GM12872 (cell line): Measurements from ENCODE around the gene ASIP.

Experiments
- CTCF ChIP-seq: IDR thresholded peaks from 3 replicates; pipeline ENCODE4 v1.5.1; 2011; ENCODE audit warnings: low read depth, mild to moderate bottlenecking, low read length, moderate library complexity; ENCODE audit not compliant: insufficient read depth

Gene ASIP

GRCh38 chr20:34262488-34263288, 21.5 kb downstream of the ASIP start:
- no peak for TF ChIP-seq CTCF

- TF ChIP-seq CTCF = no peak
Observed at GRCh38 chr20:34264141-34264540, 22.9 kb downstream of the ASIP start.

- TF ChIP-seq CTCF = no peak
Observed at GRCh38 chr20:34268145-34268544, 26.9 kb downstream of the ASIP start.

- TF ChIP-seq CTCF = no peak
Observed at GRCh38 chr20:34268851-34269636, 27.8 kb downstream of the ASIP start.

- TF ChIP-seq CTCF = no peak
Observed at GRCh38 chr20:34269996-34270627, 28.9 kb downstream of the ASIP start.

- no peak for TF ChIP-seq CTCF
Observed at GRCh38 chr20:34271956-34272355, 30.7 kb downstream of the ASIP start.

GRCh38 chr20:34274694-34275093, 33.5 kb downstream of the ASIP start:
- TF ChIP-seq CTCF = no peak
